Stimulated activated naive CD8-positive, alpha-beta T cell treated with anti-CD3 and anti-CD28 coated beads, Interleukin-15, amount 100 ng/mL, for 72 hours (primary cell): ENCODE data around the gene TMSB4X.
"Not testable (repeated sequence)": the region's sequence is repeated elsewhere in the genome, so short reads cannot be mapped to it uniquely, and the experiment has no call there.

Experiments used
- ATAC-seq: fragments of 150-1000 bp; cut with Tn5 transposase; 2 replicates; pipeline ENCODE4 v1.10.0; 2021; ENCODE audit warnings: mild to moderate bottlenecking, moderate library complexity
- DNase-seq, 2 donors: peaks; one replicate each; pipeline ENCODE4 v3.0.0; 2021 to 2022
- H3K27ac Mint-ChIP-seq, 2 donors: one replicate each; pipeline ENCODE4 v1.8.0; 2022; ENCODE audit warnings: mild to moderate bottlenecking in 2 of 2, mixed read lengths in 2 of 2, moderate library complexity in 2 of 2
- H3K27me3 Mint-ChIP-seq: one replicate; pipeline ENCODE4 v1.8.0; 2022; ENCODE audit warnings: mixed read lengths
- H3K4me1 Mint-ChIP-seq: one replicate; pipeline ENCODE4 v1.8.0; 2022; ENCODE audit warnings: mild to moderate bottlenecking, mixed read lengths
- H3K4me3 Mint-ChIP-seq, 2 donors: one replicate each; pipeline ENCODE4 v1.8.0; 2022; ENCODE audit warnings: mild to moderate bottlenecking in 2 of 2, mixed read lengths in 2 of 2, moderate library complexity in 1 of 2
- H3K9me3 Mint-ChIP-seq, 2 donors: one replicate each; pipeline ENCODE4 v1.8.0; 2022; ENCODE audit warnings: mixed read lengths in 2 of 2

Gene TMSB4X

GRCh38 chrX:12965131-12965940, 9.6 kb upstream of the TMSB4X start:
- DNase-seq (no peak), ATAC-seq (no peak)
- Mint-ChIP-seq H3K9me3 (no peaks in the 10 kb centered on the region), H3K27ac (peak overlapping the region in 1 of 2 donors; percentile 53), H3K27me3 (no peaks in the 10 kb centered on the region), H3K4me1 (peaks cover 68% of the 10 kb centered on the region), H3K4me3 (no peak overlapping the region)

GRCh38 chrX:12966151-12966550, 8.8 kb upstream of the TMSB4X start:
- ATAC-seq: no peak
- H3K27ac Mint-ChIP-seq: peak overlapping the region in 1 of 2 donors; percentile 72
- H3K27me3 Mint-ChIP-seq: no peaks in the 10 kb centered on the region
- H3K4me1 Mint-ChIP-seq: peaks cover 66% of the 10 kb centered on the region
- DNase-seq: no peak
- no peaks in the 10 kb centered on the region for H3K9me3 Mint-ChIP-seq
- H3K4me3 Mint-ChIP-seq: peak overlapping the region; percentile 18 to 61

GRCh38 chrX:12967711-12968465, 7.0 kb upstream of the TMSB4X start:
- ATAC-seq (peak; percentile 66), DNase-seq (no peak)
- Mint-ChIP-seq H3K27me3 (no peaks in the 10 kb centered on the region), H3K4me3 (peak overlapping the region; percentile 82 to 83), H3K27ac (peak overlapping the region; percentile 89 to 92), H3K4me1 (peaks cover 53% of the 10 kb centered on the region), H3K9me3 (no peaks in the 10 kb centered on the region)

GRCh38 chrX:12970691-12971202, 4.2 kb upstream of the TMSB4X start:
- Mint-ChIP-seq H3K27ac (peak overlapping the region; percentile 92 to 98), H3K4me3 (peak overlapping the region; percentile 91 to 97), H3K4me1 (peaks cover 44% of the 10 kb centered on the region), H3K27me3 (no peaks in the 10 kb centered on the region), H3K9me3 (no peaks in the 10 kb centered on the region)
- peak in 1 of 2 donors; percentile 66 for DNase-seq
- ATAC-seq: peak; percentile 40

- Mint-ChIP-seq H3K4me1 (peaks cover 44% of the 10 kb centered on the region), H3K27ac (peak overlapping the region; percentile 92 to 98)
These were observed 3.5 kb upstream of the TMSB4X start for GRCh38 chrX:12971282-12972003.

GRCh38 chrX:12972243-12972642, 2.7 kb upstream of the TMSB4X start:
- H3K4me1 Mint-ChIP-seq: peaks cover 38% of the 10 kb centered on the region
- peak overlapping the region; percentile 91 to 97 for H3K4me3 Mint-ChIP-seq
- no peak for ATAC-seq
- no peaks in the 10 kb centered on the region for H3K9me3 Mint-ChIP-seq
- DNase-seq: no peak
- H3K27ac Mint-ChIP-seq: peak overlapping the region; percentile 92 to 98
- H3K27me3 Mint-ChIP-seq: no peaks in the 10 kb centered on the region

More at GRCh38 chrX:12971282-12972003, 3.5 kb upstream of the TMSB4X start:
- H3K4me3 Mint-ChIP-seq: peak overlapping the region; percentile 91 to 97
- no peaks in the 10 kb centered on the region for H3K9me3 Mint-ChIP-seq
- no peaks in the 10 kb centered on the region for H3K27me3 Mint-ChIP-seq
- DNase-seq: peak in 1 of 2 donors; percentile 62
- peak; percentile 3 for ATAC-seq

- Mint-ChIP-seq H3K27me3 (no peaks in the 10 kb centered on the region), H3K27ac (peak overlapping the region; percentile 99), H3K9me3 (no peaks in the 10 kb centered on the region), H3K4me3 (peak overlapping the region; percentile 87 to 93), H3K4me1 (peaks cover 33% of the 10 kb centered on the region)
- ATAC-seq (no peak), DNase-seq (no peak)
These were observed 1.9 kb upstream of the TMSB4X start for GRCh38 chrX:12972878-12973560.

- Mint-ChIP-seq H3K9me3 (no peaks in the 10 kb centered on the region), H3K27ac (peak overlapping the region; percentile 99), H3K27me3 (no peaks in the 10 kb centered on the region), H3K4me3 (peak overlapping the region; percentile 87 to 93), H3K4me1 (peaks cover 33% of the 10 kb centered on the region)
- DNase-seq: peak; percentile 66 to 76
- peak; percentile 28 for ATAC-seq
These were observed 1.2 kb upstream of the TMSB4X start for GRCh38 chrX:12973561-12974304.

GRCh38 chrX:12974305-12974795, 560 bp upstream of the TMSB4X start:
- peak overlapping the region; percentile 87 to 93 for H3K4me3 Mint-ChIP-seq
- H3K4me1 Mint-ChIP-seq: peaks cover 30% of the 10 kb centered on the region
- peak overlapping the region; percentile 99 for H3K27ac Mint-ChIP-seq
- DNase-seq: peak; percentile 59 to 78
- H3K9me3 Mint-ChIP-seq: no peaks in the 10 kb centered on the region
- H3K27me3 Mint-ChIP-seq: no peaks in the 10 kb centered on the region
- ATAC-seq: peak; percentile 44

- no peaks in the 10 kb centered on the region for H3K27me3 Mint-ChIP-seq
These were observed 708 bp downstream of the TMSB4X start for GRCh38 chrX:12975670-12975965.

GRCh38 chrX:12975991-12976558, 1.2 kb downstream of the TMSB4X start:
- Mint-ChIP-seq H3K4me1 (peaks cover 20% of the 10 kb centered on the region), H3K27me3 (no peaks in the 10 kb centered on the region), H3K27ac (peak overlapping the region; percentile 99), H3K4me3 (peak overlapping the region; percentile 87 to 93), H3K9me3 (no peaks in the 10 kb centered on the region)
- peak in 1 of 2 donors; percentile 52 for DNase-seq
- ATAC-seq: no peak

More at GRCh38 chrX:12975670-12975965, 708 bp downstream of the TMSB4X start:
- DNase-seq (no peak), ATAC-seq (no peak)
- Mint-ChIP-seq H3K4me1 (peaks cover 25% of the 10 kb centered on the region), H3K9me3 (no peaks in the 10 kb centered on the region), H3K27ac (peak overlapping the region; percentile 99), H3K4me3 (peak overlapping the region; percentile 87 to 93)

GRCh38 chrX:12976819-12977732, 2.2 kb downstream of the TMSB4X start:
- H3K27ac Mint-ChIP-seq: peak overlapping the region; percentile 96 to 97
- H3K9me3 Mint-ChIP-seq, H3K27me3 Mint-ChIP-seq, ATAC-seq, DNase-seq: not testable (repeated sequence)
- H3K4me3 Mint-ChIP-seq: peak overlapping the region; percentile 90 to 92
- peaks cover 27% of the 10 kb centered on the region for H3K4me1 Mint-ChIP-seq

GRCh38 chrX:12977761-12978204, 2.9 kb downstream of the TMSB4X start:
- Mint-ChIP-seq H3K9me3 (peaks cover 0 to 3% of the 10 kb centered on the region in 2 donors), H3K27me3 (no peaks in the 10 kb centered on the region), H3K4me3 (peak overlapping the region; percentile 90 to 92), H3K4me1 (peaks cover 35% of the 10 kb centered on the region), H3K27ac (peak overlapping the region; percentile 96 to 97)
- DNase-seq (no peak), ATAC-seq (peak; percentile 1)
